Amniotic epithelial cell (primary cell): ENCODE results near the gene RAPGEF4.
"Not testable (repeated sequence)": the region's sequence is repeated elsewhere in the genome, so short reads cannot be mapped to it uniquely, and the experiment has no call there.

Experiments used
- DNase-seq: peaks from one replicate; pipeline ENCODE4 v3.0.0-alpha.2; 2010; ENCODE audit warnings: low read depth

The RAPGEF4 gene

DNA sequence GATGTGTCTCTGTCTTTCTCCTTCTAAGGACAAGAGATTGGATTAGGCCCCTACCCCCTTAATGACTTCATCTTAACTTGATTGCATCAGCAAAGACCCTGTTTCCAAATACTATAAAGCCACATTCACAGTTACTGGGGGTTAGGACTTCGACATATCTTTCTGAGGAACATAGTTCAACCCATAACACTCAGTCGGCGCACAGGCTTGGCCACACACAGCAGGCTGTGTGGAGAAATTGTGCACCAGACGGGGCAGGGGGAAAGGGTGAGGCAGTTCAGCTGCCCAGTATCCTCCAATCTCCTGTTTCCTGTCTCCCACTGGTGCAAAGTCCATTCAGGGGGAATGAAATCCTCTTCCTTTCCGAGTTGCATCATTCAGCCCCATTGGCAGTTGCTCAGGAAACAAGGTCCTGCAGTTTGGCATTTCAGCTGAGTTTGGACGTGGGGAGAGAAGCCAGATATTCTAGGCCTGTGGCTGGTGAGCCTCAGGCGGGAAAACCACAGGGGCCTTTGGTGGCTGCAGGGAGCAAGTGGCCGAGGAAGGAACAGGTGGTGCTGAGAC, 9.4 kb upstream of the RAPGEF4 start:
- no peak for DNase-seq

DNA sequence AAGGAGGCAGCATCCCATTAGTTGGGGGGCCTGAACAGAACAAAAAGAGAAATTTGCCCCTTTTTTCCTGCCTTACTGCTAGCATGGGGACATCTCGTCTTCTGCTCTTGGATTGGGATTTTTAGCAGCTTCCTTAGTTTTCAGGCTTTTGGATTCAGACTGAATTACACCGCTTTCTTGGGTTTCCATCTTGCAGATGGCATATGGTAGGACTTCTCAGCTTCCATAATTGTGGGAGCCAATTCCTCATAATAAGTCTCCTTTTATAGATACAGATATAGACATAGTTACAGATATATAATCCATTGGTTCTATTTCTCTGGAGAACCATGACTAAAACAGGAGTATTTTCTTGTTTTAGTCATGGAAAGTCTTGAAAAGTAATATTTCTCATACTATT, 5.2 kb upstream of the RAPGEF4 start:
- DNase-seq = no peak

DNA sequence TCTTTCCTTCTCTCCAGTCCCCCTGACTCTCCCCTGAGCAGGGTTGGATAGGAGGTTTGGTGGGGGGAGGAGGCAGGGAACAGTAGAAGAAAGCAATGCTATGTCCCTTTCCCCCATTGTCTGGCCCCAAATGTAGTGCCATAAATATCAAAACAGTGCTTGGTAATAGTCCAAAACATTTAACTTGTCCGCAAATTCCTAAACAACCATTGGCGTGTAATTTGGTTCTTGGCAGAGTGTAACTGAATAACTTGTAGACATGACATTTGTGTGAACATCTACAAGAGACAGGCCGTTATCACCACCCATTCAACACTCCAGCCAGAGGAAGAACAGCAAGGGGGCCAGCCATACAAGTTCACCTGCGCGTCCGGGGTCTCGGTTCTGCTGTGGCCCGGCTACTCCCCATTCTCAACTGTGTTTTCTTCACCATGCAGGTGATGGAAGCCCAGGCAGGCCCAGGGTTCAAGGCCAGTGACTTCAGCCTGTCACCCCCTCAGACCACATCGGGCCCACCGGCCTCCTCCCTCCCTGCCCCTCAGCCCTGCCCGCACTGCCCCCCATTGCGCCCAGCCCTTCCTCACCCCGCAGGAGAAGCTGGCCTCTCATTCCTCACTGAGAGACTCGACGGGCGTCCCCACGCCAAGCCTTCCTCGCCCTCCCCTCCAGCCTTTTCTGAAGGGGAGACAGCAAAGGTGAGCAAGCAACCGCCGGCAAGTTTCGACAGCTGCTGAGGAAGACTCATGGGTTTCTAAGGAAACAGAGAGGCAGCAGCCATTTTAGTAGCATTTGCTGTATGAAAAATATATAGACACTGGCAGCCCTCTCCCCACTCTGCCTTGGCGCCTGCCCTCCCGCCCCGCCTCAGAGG, 699 bp upstream of the RAPGEF4 start:
- no peak for DNase-seq

DNA sequence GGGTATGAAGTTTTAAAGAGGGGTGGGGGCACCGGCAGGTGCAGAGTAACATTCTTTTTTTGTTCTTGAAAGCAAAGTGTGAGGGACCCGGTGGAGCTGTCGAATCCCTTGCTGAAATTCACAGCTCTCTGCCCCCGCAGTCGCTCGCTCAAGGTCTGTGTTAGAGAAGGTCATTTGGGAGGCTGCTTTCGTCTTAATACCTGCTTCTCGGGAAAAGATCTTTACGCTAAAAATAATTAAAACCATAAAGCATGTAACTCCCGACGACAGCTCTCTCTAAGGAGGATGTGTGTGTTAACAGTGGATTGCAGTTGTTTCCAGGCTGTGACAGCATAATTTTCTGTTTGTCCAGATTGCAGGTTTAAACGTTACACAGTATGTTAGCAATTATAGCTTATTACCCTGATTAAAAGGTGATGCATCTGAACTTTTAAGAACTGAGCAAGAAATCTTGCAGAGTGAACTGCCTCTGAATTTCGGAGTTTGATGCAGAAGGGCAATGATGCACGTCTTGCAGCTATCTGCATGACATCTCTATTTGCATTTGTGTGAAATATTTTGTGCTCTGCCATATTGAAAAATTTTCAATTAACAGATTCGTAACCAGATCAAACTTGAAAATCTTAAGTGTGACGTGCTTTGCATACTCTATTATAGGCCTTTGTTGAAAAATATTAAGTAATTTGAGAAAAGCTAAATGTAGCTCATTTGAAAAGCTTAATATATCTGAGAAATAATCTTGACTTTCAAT, 954 bp downstream of the RAPGEF4 start:
- no peak for DNase-seq

DNA sequence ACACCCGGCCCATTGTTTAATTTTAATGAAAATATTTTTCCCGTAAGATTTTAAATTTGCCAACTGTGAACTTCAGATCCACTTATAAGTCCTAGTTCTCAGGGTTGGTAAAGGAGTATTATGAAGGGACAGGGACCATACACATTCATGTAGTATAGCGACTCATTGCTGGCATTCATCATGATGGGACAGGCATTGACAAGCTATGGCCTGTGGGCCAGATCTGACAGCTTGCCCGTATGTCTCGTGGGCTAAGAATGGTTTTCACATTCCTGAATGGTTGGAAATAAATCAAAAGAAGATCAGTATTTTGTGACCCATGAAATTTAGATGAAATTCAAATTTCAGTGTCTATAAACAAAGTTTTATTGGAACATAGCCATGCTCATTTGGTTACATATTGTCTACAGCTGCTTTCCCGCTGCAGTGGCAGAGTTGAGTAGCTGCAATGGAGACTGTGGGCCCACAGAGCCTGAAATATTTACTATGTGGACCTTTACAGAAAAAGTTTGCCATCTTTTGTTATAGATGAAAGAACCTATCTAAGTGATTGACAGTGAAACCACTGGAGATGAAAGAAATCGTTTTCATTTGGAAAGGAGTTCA, 4.1 kb downstream of the RAPGEF4 start:
- no peak for DNase-seq

DNA sequence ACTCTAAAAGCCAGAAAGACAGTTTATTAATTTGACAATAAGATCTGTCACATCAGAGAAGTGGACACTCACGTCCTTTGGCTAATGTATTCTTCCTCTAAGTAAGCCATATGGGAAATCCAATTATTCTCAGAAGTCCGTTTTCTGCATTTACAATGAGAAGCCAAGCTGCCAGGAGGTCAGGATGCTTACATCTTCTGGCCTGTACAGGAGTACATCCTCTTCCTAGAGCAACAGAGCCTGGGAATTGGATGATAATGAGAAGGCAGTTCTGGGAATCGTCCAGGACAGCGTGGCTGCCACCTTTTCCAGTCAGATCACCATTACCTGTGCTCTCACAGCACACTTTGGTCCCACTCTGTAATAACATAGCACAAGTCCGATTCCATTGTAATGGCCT, 5.2 kb downstream of the RAPGEF4 start:
- DNase-seq = no peak

DNA sequence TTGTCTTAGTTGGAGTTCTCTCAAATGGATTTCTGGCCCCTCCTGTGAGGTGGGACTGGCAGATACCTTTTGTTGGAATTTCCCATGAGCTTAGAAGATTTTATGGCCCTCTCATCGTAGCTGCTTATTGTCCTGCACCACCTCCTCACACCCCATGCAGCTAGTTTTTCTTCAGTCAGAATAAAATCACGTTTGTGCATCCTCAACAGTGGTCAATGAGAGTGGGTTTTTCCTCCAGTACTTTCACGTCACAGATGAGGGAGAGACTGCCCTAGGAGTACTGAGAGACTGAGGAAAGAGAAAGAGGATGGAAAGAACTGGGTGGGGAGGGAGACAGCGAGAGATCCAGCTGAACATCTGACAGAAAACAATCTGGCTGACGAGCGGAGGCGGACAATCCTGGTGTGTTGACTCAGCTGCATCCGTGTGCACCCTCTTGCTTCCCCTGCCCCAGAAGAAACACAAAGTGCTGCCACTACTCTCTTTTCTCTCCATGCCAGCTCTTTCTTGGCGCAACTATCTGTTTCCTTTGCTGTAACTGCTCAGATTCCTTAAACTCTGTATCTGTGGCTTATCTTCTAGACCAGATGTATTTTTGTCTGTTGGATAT, 7.4 kb downstream of the RAPGEF4 start:
- no peak for DNase-seq

DNA sequence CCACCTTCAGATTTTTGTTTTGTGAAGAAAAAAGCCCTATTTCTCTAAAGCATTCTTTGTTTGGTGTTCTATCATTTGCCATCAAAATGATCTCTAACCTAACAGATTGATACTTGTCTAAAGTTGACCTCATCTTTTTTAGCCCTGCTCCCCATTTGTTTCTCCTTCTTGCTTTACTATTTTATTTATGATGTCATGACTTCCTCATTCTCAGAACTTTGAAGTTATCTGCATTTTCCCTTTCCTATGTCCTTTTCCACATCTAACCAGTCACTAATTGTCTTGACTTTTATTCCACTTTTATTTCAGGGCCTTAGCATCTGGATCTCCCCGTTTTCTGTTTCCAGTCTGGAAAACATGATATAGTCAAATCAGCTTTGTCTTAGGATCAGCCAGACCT, 8.3 kb downstream of the RAPGEF4 start:
- DNase-seq = no peak

DNA sequence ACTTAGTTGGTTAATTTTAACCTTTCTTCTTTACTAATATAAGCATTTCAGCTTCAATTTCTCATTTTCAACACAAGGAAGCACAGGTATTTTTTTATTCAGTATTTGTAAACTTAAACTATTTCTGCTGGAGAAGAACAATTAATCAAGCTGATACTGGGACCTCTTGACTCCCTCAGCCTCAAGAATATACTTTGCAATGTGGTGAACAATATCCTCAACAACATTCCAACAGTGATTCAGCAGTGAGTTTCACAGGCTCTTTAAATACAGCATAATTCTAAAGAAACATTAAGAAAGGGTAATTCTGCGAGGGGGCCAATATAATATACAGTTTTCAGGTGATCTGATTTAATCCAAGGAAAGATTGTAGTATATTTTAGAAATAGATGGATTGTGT, 10.0 kb downstream of the RAPGEF4 start:
- DNase-seq = peak; percentile 69

DNA sequence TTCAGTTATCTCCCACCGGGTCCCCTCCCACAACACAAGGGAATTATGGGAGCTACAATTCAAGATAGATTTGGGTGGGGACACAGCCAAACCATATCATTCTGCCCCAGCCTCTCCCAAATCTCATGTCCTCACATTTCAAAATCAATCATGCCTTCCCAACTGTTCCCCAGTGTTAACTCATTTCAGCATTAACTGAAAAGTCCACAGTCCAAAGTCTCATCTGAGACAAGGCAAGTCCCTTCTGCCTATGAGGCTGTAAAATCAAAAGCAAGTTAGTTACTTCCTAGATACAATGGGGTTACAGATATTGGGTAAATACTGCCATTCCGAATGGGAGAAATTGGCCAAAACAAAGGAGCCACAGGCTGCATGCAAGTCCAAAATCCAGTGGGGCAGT, 12.9 kb downstream of the RAPGEF4 start:
- DNase-seq = not testable (repeated sequence)

DNA sequence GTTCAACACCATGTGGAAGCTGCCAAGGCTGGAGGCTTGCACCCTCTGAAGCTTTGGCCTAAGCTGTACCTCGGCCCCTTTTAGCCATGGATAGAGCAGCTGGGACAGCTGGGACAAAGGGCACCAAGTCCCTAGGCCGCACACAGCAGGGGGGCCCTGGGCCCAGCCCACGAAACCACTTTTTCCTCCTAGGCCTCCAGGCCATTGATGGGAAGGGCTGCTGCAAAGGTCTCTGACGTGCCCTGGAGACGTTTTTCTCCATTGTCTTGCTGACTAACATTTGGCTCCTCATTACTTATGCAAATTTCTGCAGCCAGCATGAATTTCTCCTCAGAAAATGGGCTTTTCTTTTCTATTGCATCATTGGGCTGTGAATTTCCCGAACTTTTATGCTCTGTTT, 13.7 kb downstream of the RAPGEF4 start:
- no peak for DNase-seq

DNA sequence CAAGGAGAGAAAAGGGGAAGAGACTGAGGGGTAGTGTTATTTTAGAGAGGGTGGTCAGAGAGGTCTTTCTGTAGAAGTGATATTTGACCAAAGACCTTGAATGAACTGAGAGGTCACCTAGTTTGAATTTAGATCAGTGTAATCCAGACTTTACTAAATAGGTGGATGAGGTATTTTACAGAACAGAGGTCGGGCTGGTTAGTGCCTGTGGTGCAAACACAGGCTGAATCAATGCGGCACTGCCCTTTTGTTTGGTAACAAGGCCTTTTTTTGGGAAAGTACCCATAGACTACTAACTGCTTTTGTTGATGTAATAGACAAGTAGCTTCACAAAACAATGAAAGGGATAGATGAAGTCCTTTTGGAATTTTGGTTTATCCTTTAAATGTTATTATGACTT, 15.9 kb downstream of the RAPGEF4 start:
- no peak for DNase-seq

DNA sequence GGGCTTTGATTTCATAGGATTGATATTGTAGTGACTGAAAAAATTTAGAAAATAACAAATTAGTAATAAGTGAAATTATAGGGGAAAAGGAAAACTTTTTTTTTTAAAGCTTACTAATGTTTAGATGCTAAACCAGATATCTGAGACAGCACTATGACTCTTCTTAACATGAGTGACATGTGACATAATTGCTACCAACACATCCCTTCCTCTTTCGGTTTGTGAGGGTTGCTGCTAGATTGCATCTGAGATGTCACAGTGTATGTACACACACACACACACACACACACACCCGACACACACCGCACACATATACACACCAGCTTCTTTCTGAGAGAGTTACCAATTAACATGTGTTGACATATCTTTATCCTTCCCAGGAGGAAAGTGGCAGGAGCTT, 18.0 kb downstream of the RAPGEF4 start:
- DNase-seq = no peak

DNA sequence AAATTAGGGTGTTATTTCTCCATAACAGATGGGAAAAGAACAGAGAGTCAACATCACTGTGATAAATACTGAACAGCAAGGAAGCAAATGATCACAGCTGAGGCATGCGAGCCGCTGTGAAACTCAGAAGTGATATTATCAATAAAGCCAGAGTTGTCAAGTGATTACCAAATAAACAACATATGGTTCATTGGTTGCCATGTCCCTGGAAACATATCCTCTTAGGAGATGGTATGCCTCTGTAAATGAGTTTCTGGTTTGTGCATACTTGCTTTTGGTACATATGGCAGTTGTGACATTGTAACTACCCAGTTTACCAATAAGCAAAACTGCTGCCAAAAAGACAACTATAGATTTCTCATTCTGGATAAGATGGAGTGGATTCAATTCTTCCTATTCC, 23.8 kb downstream of the RAPGEF4 start:
- no peak for DNase-seq

DNA sequence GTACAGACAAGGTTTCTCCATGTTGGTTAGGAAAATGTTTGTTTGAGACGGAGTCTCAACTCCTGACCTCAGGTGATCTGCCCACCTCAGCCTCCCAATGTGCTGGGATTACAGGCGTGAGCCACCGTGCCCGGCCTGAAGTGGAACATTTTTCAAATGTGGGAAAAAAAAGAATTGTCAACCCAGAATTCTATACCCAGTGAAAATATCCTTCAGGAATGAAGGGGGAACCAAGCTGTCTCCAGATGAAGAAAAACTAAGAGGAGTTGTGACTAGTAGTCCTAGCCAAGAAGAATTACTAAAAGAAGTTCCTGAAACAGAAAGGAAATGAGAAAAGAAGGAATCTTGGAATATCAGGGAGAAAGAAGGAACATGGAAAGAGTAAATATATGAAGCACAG, 25.7 kb downstream of the RAPGEF4 start:
- no peak for DNase-seq

DNA sequence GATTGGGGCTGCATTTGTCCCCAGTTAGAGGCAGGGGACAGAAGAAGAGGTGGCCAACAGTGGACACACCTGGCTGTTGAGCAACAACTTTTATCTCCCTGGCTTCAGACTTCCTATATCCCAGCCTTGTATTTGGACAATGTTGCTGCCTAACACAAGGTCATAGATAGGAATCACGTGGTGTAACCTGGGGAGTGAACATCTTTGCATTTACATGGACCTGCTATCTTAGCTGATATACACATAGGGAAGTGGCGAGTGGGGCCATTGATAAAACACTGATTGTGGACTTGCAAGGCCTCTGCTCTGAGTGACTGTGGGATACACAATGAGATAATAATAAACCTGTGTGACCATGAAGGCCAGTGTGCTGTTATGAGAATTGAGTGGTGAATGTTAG, 26.9 kb downstream of the RAPGEF4 start:
- DNase-seq = no peak

DNA sequence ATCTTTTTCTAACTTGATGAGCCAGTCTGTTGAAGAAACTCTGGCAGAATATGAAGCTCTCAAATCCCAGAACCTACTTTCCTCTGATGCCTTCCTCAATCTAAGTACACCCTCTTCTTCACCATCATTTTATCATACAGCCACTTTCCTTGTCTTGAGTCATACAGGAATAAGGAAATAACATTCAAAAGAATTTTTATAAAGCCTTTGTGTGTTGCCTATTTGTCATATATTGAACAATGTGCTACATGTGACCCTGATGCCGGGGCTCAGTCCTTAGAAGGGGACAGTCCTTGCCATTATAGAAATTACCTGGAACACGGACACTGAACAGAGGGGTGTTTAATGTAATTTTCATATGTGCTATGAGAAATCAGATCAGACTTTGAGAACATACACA, 27.4 kb downstream of the RAPGEF4 start:
- DNase-seq = no peak

DNA sequence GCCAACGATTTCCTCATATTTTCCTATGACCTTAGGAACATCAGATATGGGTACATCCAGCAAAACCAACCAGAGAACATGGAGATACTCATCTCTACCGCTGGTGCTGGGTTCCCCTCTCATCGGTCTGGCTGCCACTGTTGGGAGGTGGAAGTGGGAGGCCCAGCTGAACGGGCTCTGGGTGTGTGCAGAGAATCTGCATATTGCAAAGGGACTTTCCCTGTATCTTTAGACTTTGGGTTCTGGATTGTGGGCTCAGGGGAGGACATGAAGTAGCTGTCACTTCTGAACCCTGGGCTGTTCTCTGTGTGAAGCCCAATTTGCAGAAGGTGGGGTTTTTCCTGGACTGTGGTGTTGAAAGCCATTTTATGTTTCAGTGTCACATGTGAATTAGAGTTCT, 30.0 kb downstream of the RAPGEF4 start:
- DNase-seq = no peak

DNA sequence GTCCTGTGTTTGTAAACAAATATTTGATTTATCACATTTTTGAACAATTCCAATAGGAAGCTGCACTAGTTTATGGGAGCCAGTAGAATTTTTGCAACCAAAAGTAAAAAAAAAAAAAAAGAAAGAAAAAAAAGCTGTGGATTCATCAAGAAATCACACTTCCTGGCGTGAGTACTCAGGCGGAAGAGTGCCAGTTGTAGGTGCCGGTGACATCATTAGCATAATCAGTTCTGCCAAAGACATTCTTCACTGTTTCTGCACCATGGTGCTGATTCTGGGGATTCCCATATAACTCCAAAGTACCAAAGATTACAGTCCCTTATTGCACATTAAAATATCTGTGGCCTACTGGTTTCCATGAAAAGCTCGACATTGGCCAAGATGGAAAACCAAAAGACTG, 32.8 kb downstream of the RAPGEF4 start:
- no peak for DNase-seq

DNA sequence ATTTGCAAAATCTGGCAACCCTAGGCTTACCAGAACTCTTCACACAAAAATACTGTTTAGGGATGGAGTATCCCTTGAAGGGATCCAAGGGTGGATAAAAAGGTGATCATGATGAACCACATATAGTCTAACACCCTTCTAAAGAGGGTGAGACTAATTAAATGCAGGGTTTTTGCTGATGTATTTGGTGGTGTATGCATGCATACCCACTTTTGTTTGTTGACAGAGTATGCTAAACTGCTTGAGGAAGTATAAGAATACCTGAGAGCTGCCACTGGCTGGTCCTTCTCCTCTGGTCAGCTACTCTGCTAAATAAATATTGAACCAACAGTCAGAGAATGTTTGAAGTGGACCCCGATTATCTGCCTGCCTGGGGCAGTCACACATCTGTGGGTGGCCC, 34.2 kb downstream of the RAPGEF4 start:
- no peak for DNase-seq

DNA sequence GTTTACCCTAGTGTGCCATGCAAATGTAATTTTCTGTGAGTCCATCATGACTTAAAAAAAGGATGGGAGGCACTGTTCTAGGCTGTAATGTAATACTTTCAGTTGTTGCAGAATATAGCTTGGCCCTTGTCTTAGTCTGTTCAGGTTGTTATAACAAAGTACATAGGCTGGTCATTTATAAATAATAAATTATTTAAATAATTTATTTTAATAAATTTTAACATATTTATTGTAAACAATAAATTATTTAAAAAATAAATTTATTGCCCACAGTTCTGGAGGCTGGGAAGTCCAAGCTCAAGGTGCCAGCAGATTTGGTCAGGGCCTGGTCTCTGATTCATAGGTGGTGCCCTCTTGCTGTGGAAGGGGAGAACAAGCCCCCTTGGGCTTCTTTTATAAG, 35.2 kb downstream of the RAPGEF4 start:
- no peak for DNase-seq

DNA sequence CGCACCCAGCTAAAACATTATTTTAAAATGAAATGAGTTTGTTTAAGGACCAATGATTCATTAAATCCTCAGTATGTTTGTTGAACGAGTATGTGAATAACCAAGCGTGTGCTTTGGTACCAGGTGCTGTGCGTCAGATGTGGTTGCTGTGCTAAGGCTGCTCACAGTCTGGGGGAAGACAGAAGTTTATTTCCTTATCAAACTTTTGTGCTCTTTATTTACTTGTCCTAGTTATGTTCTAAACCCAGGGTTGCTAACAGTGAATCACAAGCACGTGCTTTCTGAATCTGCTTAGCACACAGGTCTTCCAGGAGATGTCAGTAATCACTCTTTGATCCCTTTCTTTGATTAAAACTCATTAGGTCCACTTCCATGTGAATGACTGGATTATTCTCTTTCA, 37.0 kb downstream of the RAPGEF4 start:
- DNase-seq = peak; percentile 81
